ENCODE measurements around the gene NATD1.
"Not testable (repeated sequence)": the region's sequence is repeated elsewhere in the genome, so short reads cannot be mapped to it uniquely, and the experiment has no call there.

The NATD1 gene

GRCh38 chr17:21239680-21240368, 13.4 kb downstream of the NATD1 start:
- intact Hi-C loops (cut with micrococcal nuclease): no loop called here
- H3K4me3 Mint-ChIP-seq: no peak overlapping the region
- peaks cover 5% of the 10 kb centered on the region for H3K9me3 Mint-ChIP-seq
- no peaks in the 10 kb centered on the region for H3K4me1 Mint-ChIP-seq (ENCODE audit: low read depth)
- H3K27me3 Mint-ChIP-seq: no peaks in the 10 kb centered on the region
- H3K36me3 Mint-ChIP-seq (ENCODE audit: low read depth): peaks cover 22% of the 10 kb centered on the region
- H3K27ac Mint-ChIP-seq: no peak overlapping the region

GRCh38 chr17:21235921-21236320, 17.3 kb downstream of the NATD1 start:
- intact Hi-C loops (cut with micrococcal nuclease): no loop called here

GRCh38 chr17:21233581-21234347, 19.4 kb downstream of the NATD1 start:
- H3K36me3 Mint-ChIP-seq (ENCODE audit: low read depth): peaks cover 8% of the 10 kb centered on the region
- H3K4me3 Mint-ChIP-seq: no peak overlapping the region
- H3K9me3 Mint-ChIP-seq: peaks cover 23% of the 10 kb centered on the region
- no peak overlapping the region for H3K27ac Mint-ChIP-seq
- intact Hi-C loops (cut with micrococcal nuclease): no loop called here
- H3K27me3 Mint-ChIP-seq: no peaks in the 10 kb centered on the region
- H3K4me1 Mint-ChIP-seq (ENCODE audit: low read depth): peaks cover 12% of the 10 kb centered on the region

More at GRCh38 chr17:21235921-21236320, 17.3 kb downstream of the NATD1 start:
- Mint-ChIP-seq H3K4me1 (ENCODE audit: low read depth) (peaks cover 7% of the 10 kb centered on the region), H3K27me3 (no peaks in the 10 kb centered on the region), H3K27ac (no peak overlapping the region), H3K4me3 (no peak overlapping the region), H3K36me3 (ENCODE audit: low read depth) (peaks cover 8% of the 10 kb centered on the region), H3K9me3 (peaks cover 23% of the 10 kb centered on the region)

GRCh38 chr17:21232033-21232749, 21.0 kb downstream of the NATD1 start:
- no peak overlapping the region for H3K4me3 Mint-ChIP-seq
- H3K27ac Mint-ChIP-seq: no peak overlapping the region
- no peaks in the 10 kb centered on the region for H3K27me3 Mint-ChIP-seq
- peaks cover 23% of the 10 kb centered on the region for H3K9me3 Mint-ChIP-seq
- intact Hi-C loops (cut with micrococcal nuclease): no loop called here
- H3K36me3 Mint-ChIP-seq (ENCODE audit: low read depth): peaks cover 8% of the 10 kb centered on the region
- peaks cover 12% of the 10 kb centered on the region for H3K4me1 Mint-ChIP-seq (ENCODE audit: low read depth)

GRCh38 chr17:21231533-21231932, 21.7 kb downstream of the NATD1 start:
- H3K27ac Mint-ChIP-seq: no peak overlapping the region
- H3K4me3 Mint-ChIP-seq: no peak overlapping the region

GRCh38 chr17:21228845-21229244, 24.4 kb downstream of the NATD1 start:
- Mint-ChIP-seq H3K27me3 (no peaks in the 10 kb centered on the region), H3K27ac (no peak overlapping the region), H3K4me3 (no peak overlapping the region), H3K36me3 (ENCODE audit: low read depth) (peaks cover 8% of the 10 kb centered on the region), H3K9me3 (peaks cover 18% of the 10 kb centered on the region), H3K4me1 (ENCODE audit: low read depth) (peaks cover 20% of the 10 kb centered on the region)
- intact Hi-C loops (cut with micrococcal nuclease): no loop called here

More at GRCh38 chr17:21231533-21231932, 21.7 kb downstream of the NATD1 start:
- Mint-ChIP-seq H3K27me3 (no peaks in the 10 kb centered on the region), H3K36me3 (ENCODE audit: low read depth) (peaks cover 8% of the 10 kb centered on the region), H3K4me1 (ENCODE audit: low read depth) (peaks cover 12% of the 10 kb centered on the region), H3K9me3 (peaks cover 23% of the 10 kb centered on the region)
- intact Hi-C loops (cut with micrococcal nuclease): no loop called here

DNA sequence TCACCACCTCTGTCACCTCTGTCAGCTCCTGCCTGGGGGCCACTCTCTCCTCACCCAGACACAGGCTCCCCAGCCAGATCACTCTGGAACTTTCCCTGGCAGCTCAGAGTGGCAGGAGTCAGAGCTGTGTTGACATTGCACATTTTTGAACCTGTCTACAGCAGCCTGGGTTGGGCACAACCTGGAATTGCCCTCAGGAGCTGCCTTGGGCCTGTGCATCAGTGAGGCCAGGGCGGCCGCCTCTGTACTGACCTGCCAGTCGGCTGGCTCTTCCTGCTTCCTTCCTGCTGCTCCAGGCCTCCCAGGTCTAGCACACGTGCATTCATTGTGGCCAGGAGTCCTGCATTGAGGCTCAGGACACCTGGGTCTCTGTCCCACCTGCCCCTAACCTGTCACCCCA, 25.1 kb downstream of the NATD1 start:
- H3K36me3 Mint-ChIP-seq (ENCODE audit: low read depth): peaks cover 8% of the 10 kb centered on the region
- H3K4me3 Mint-ChIP-seq: no peak overlapping the region
- H3K4me1 Mint-ChIP-seq (ENCODE audit: low read depth): peaks cover 15% of the 10 kb centered on the region
- no peaks in the 10 kb centered on the region for H3K27me3 Mint-ChIP-seq
- intact Hi-C loops (cut with micrococcal nuclease): no loop called here
- H3K9me3 Mint-ChIP-seq: peaks cover 14% of the 10 kb centered on the region
- H3K27ac Mint-ChIP-seq: no peak overlapping the region

- H3K27ac Mint-ChIP-seq; H3K27me3 Mint-ChIP-seq; intact Hi-C loops (cut with micrococcal nuclease); H3K4me3 Mint-ChIP-seq; H3K9me3 Mint-ChIP-seq: not testable (repeated sequence)
- H3K36me3 Mint-ChIP-seq (ENCODE audit: low read depth): peaks cover 14% of the 10 kb centered on the region
- peaks cover 15% of the 10 kb centered on the region for H3K4me1 Mint-ChIP-seq (ENCODE audit: low read depth)
Measured at GRCh38 chr17:21227277-21227676, 25.9 kb downstream of the NATD1 start.

DNA sequence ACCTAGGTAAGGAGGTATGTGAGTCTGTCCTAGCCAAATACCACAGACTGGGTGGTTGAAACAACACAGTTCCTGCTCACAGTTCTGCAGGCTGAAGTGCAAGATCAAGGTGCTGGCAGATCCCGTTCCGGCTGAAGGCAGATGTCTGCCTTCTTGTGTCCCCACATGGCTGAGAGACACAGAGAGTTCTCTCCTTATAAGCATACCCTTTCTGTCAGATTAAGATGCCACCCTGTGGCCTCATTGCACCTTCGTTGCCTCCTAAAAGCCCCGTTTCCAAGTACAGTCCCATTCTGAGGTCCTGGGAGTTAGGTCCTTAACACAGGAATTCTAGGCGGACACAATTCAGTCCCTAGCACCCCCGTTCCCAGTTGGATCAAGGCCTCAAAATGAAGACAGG, 30.1 kb downstream of the NATD1 start:
- Mint-ChIP-seq H3K4me1 (ENCODE audit: low read depth) (peaks cover 27% of the 10 kb centered on the region), H3K27ac (no peak overlapping the region), H3K9me3 (peaks cover 7% of the 10 kb centered on the region), H3K4me3 (no peak overlapping the region), H3K36me3 (ENCODE audit: low read depth) (peaks cover 25% of the 10 kb centered on the region), H3K27me3 (no peaks in the 10 kb centered on the region)
- intact Hi-C loops (cut with micrococcal nuclease): no loop called here

- H3K27ac Mint-ChIP-seq: no peak overlapping the region
- no peaks in the 10 kb centered on the region for H3K27me3 Mint-ChIP-seq
- H3K4me1 Mint-ChIP-seq (ENCODE audit: low read depth): peaks cover 36% of the 10 kb centered on the region
- peaks cover 7% of the 10 kb centered on the region for H3K9me3 Mint-ChIP-seq
- H3K4me3 Mint-ChIP-seq: no peak overlapping the region
- intact Hi-C loops (cut with micrococcal nuclease): no loop called here
- H3K36me3 Mint-ChIP-seq (ENCODE audit: low read depth): peaks cover 47% of the 10 kb centered on the region
Measured at GRCh38 chr17:21218831-21219380, 34.3 kb downstream of the NATD1 start.

- no peaks in the 10 kb centered on the region for H3K27me3 Mint-ChIP-seq
Measured at GRCh38 chr17:21218101-21218500, 35.1 kb downstream of the NATD1 start.

DNA sequence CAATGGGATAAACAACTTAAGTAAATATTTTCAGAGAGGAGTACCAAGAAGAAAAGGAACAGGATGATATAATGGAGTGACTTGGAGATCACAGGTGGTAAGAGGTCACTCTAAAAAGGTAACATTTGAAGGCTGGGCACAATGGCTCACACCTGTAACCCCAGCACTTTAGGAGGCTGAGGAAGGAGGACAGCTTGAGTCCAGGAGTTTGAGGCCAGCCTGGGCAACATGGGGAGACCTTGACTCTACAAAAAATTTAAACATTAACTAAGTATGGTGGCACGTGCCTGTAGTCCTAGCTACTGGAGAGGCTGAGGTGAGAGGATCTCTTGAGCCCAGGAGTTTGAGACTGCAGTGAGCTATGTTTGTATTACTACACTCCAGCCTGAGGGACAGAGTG, 35.9 kb downstream of the NATD1 start:
- no peak overlapping the region for H3K4me3 Mint-ChIP-seq
- intact Hi-C loops (cut with micrococcal nuclease): no loop called here

More at GRCh38 chr17:21218101-21218500, 35.1 kb downstream of the NATD1 start:
- Mint-ChIP-seq H3K9me3 (peaks cover 7% of the 10 kb centered on the region), H3K27ac (no peak overlapping the region), H3K4me1 (ENCODE audit: low read depth) (peaks cover 40% of the 10 kb centered on the region), H3K4me3 (no peak overlapping the region), H3K36me3 (ENCODE audit: low read depth) (peaks cover 55% of the 10 kb centered on the region)
- intact Hi-C loops (cut with micrococcal nuclease): no loop called here

GRCh38 chr17:21215935-21216334, 37.3 kb downstream of the NATD1 start:
- peak overlapping the region; percentile 93 for H3K27ac Mint-ChIP-seq
- peaks cover 54% of the 10 kb centered on the region for H3K4me1 Mint-ChIP-seq (ENCODE audit: low read depth)
- H3K9me3 Mint-ChIP-seq: no peaks in the 10 kb centered on the region
- peaks cover 37% of the 10 kb centered on the region for H3K36me3 Mint-ChIP-seq (ENCODE audit: low read depth)
- H3K4me3 Mint-ChIP-seq: peak overlapping the region; percentile 87
- intact Hi-C loops (cut with micrococcal nuclease): no loop called here
- H3K27me3 Mint-ChIP-seq: no peaks in the 10 kb centered on the region

More for the DNA sequence above, 35.9 kb downstream of the NATD1 start:
- Mint-ChIP-seq H3K36me3 (ENCODE audit: low read depth) (peaks cover 50% of the 10 kb centered on the region), H3K4me1 (ENCODE audit: low read depth) (peaks cover 47% of the 10 kb centered on the region), H3K27ac (no peak overlapping the region), H3K9me3 (peaks cover 7% of the 10 kb centered on the region), H3K27me3 (no peaks in the 10 kb centered on the region)

All from dendritic cell treated with granulocyte-macrophage colony-stimulating factor and Interleukin-4, amounts not matched to agents 40 ng/mL and 50 ng/mL, for 4 days (primary cell).